Right lobe of liver (tissue), 6 donors: ENCODE measurements around the gene SELENOM. TPM values are rescaled to one million over a fixed set of nuclear protein-coding genes. Genes with fewer than 3 reads are reported as not detected.

Experiments used
- ATAC-seq, 4 donors: fragments of 200-7000 bp; cut with Tn5 transposase; one replicate each; pipeline ENCODE4 v1.9.1; 2020; ENCODE audit warnings: mild to moderate bottlenecking in 4 of 4, moderate library complexity in 4 of 4
- DNase-seq, 3 donors: peaks; one replicate each; pipeline ENCODE4 v3.0.0-alpha.2; 2020
- H3K27ac ChIP-seq, 3 donors: fragments of 200-600 bp; one replicate each; pipeline ENCODE4 v1.8.0; 2022
- H3K27me3 ChIP-seq, 2 donors: fragments of 200-600 bp; one replicate each; pipeline ENCODE4 v1.8.0; 2022
- H3K36me3 ChIP-seq, 4 donors: fragments of 200-600 bp; sonication (generic) in 1 of 4; one replicate each; pipeline versions ENCODE4 v1.5.1 to v1.8.0; 2017 to 2022; ENCODE audit warnings: control low read depth in 1 of 4
- H3K4me1 ChIP-seq, 4 donors: fragments of 200-600 bp; sonication (generic) in 1 of 4; one replicate each; pipeline versions ENCODE4 v1.5.1 to v1.8.0; 2017 to 2022; ENCODE audit warnings: control low read depth in 1 of 4
- H3K4me3 ChIP-seq, 3 donors: fragments of 200-600 bp; one replicate each; pipeline ENCODE4 v1.8.0; 2022
- H3K9me3 ChIP-seq, 4 donors: fragments of 200-600 bp; sonication (generic) in 1 of 4; one replicate each; pipeline versions ENCODE4 v1.5.1 to v1.8.0; 2017 to 2022; ENCODE audit warnings: control low read depth in 1 of 4
- CTCF ChIP-seq, 4 donors: fragments of 200-600 bp in 3 of 4; fragments of 450-650 bp in 1 of 4; IDR thresholded peaks; one replicate each; pipeline versions ENCODE4 v1.5.1 to v1.8.0; 2016 to 2022; ENCODE audit warnings: antibody characterized with exemption in 4 of 4, mild to moderate bottlenecking in 2 of 4
- POLR2A ChIP-seq: fragments of 450-650 bp; IDR thresholded peaks from one replicate; pipeline ENCODE4 v1.6.1; 2017; ENCODE audit warnings: antibody characterized with exemption, mild to moderate bottlenecking
- WGBS: methylation state at CpG from one replicate; pipeline ENCODE4 v1.1.6; 2018; ENCODE audit warnings: low coverage, low lambda C conversion rate; ENCODE audit not compliant: insufficient coverage; ENCODE audit errors: missing lambda C conversion rate; 5-methylcytosine and 5-hydroxymethylcytosine counted together
- intact Hi-C, 2 donors: fragments of 100-400 bp; cut with DNase I; formaldehyde crosslinking; loops; one replicate each; pipeline versions ENCODE4 v1.11.2 to v1.14.1; 2022
- total RNA-seq, 6 experiments: library from RNA; depleted of rRNA in 2 of 6; stranded (reverse); fragments of >200 nt in 2 of 6; fragmentation: NEBNext Ultra II Directional in 3 of 6; extraction: Animal tissue kit (Norgen Biotek cat#: 25700) in 3 of 6; gene quantifications; one replicate each; pipeline versions ENCODE4 v1.1.0 to v1.2.4, GENCODE V29; 2016 to 2023
- donor health status: DM: no; HTN: yes; CAD: no.
- donor health status: DM: no; HTN: no; CAD: no.
- donor health status: DM: no; HTN: no; CAD: no.
- donor health status: DM: no; HTN: yes; CAD: no.
- donor health status: DM: no; HTN: yes; CAD: no.

The SELENOM gene
- total RNA-seq, 6 experiments from 2014 or later = 4.7 to 52.0 (median 9.4) TPM

- Histone ChIP-seq H3K4me3 (peak overlapping the region; percentile 78 to 89 (median 85)), H3K4me1 (peaks cover 0 to 6% (median 0%) of the 10 kb centered on the region in 4 donors), H3K27me3 (no peaks in the 10 kb centered on the region), H3K27ac (peak overlapping the region; percentile 83 to 93 (median 85)), H3K36me3 (no peaks in the 10 kb centered on the region), H3K9me3 (no peaks in the 10 kb centered on the region)
- peak in 1 of 3 donors; percentile 53 for DNase-seq
- intact Hi-C loops = loop anchor here (5.0 kb wide), 1 partner anchor 138 kb away; no protein-coding TSS in a partner anchor
- ATAC-seq = no peak
- TF ChIP-seq POLR2A (no peak), CTCF (IDR thresholded peaks at IDR 0.05) (no peak)
- 20% methylated on average over 2 of the region's 13 CpGs for WGBS
Observed at GRCh38 chr22:31085493-31085824, 21.9 kb downstream of the SELENOM start.

GRCh38 chr22:31084811-31085492, 22.4 kb downstream of the SELENOM start:
- 2% methylated on average over 18 of the region's 69 CpGs for WGBS
- Histone ChIP-seq H3K4me3 (peak overlapping the region; percentile 78 to 89 (median 85)), H3K27ac (peak overlapping the region; percentile 83 to 93 (median 85)), H3K4me1 (peaks cover 0 to 6% (median 0%) of the 10 kb centered on the region in 4 donors), H3K27me3 (no peaks in the 10 kb centered on the region), H3K36me3 (no peaks in the 10 kb centered on the region), H3K9me3 (no peaks in the 10 kb centered on the region)
- ATAC-seq (peak; percentile 69 to 82 (median 76)), DNase-seq (peak; percentile 87 to 90 (median 89))
- TF ChIP-seq POLR2A (peak; percentile 81), CTCF (IDR thresholded peaks at IDR 0.05) (peak; percentile 79 to 94 (median 92))
- intact Hi-C loops = loop anchor here (5.0 kb wide), 1 partner anchor 138 kb away; no protein-coding TSS in a partner anchor

- no peak for ATAC-seq
- no peak for TF ChIP-seq CTCF (IDR thresholded peaks at IDR 0.05)
- TF ChIP-seq POLR2A = no peak
- 37% methylated on average over 8 of the region's 18 CpGs for WGBS
Observed at GRCh38 chr22:31083923-31084810, 23.2 kb downstream of the SELENOM start.

GRCh38 chr22:31083377-31083768, 24.0 kb downstream of the SELENOM start:
- Histone ChIP-seq H3K36me3 (no peaks in the 10 kb centered on the region), H3K4me3 (peak overlapping the region; percentile 57 to 65 (median 58)), H3K27me3 (no peaks in the 10 kb centered on the region), H3K9me3 (no peaks in the 10 kb centered on the region), H3K4me1 (peaks cover 0 to 6% (median 0%) of the 10 kb centered on the region in 4 donors), H3K27ac (peak overlapping the region; percentile 70 to 87 (median 83))
- DNase-seq = no peak
- TF ChIP-seq POLR2A (no peak), CTCF (IDR thresholded peaks at IDR 0.05) (no peak)
- no peak for ATAC-seq
- intact Hi-C loops = no loop called here
- no CpG with 5 or more reads among the region's 3 CpGs for WGBS

More at GRCh38 chr22:31083923-31084810, 23.2 kb downstream of the SELENOM start:
- no peaks in the 10 kb centered on the region for H3K9me3 ChIP-seq
- peaks cover 0 to 6% (median 0%) of the 10 kb centered on the region in 4 donors for H3K4me1 ChIP-seq
- intact Hi-C loops = no loop called here
- H3K27me3 ChIP-seq = no peaks in the 10 kb centered on the region
- DNase-seq = no peak
- peak overlapping the region; percentile 78 to 89 (median 85) for H3K4me3 ChIP-seq
- no peaks in the 10 kb centered on the region for H3K36me3 ChIP-seq
- H3K27ac ChIP-seq = peak overlapping the region; percentile 83 to 93 (median 85)
